HEK293 (cell line): ENCODE results near the gene KIF3B.

Experiments
- CTCF ChIA-PET: fragments of 350-600 bp; formaldehyde crosslinking; extraction: SDS; loops from one replicate; lab custom pipeline; 2021; ENCODE audit warnings: antibody characterized with exemption; lab: Yijun Ruan, JAX
- POLR2A ChIA-PET: fragments of 300-600 bp; formaldehyde crosslinking; extraction: SDS; loops from one replicate; lab custom pipeline; 2020; ENCODE audit warnings: antibody characterized with exemption, inconsistent platforms; lab: Yijun Ruan, JAX
- H3K27ac ChIP-seq: fragments of 200-500 bp; sonication (Bioruptor generic); 2 replicates; pipeline ENCODE4 v1.5.1; 2014; ENCODE audit warnings: low read depth, low read length, control low read depth, inconsistent platforms; ENCODE audit errors: extremely low read depth
- H3K36me3 ChIP-seq, 2 experiments: fragments of 200-500 bp in 1 of 2; sonication (Bioruptor generic) in 1 of 2; 1 replicate in 1 of 2; 2 replicates in 1 of 2; pipeline ENCODE4 v1.5.1; 2014 to 2017; ENCODE audit warnings: inconsistent platforms in 2 of 2, low read length in 2 of 2; ENCODE audit not compliant: control insufficient read depth in 2 of 2, insufficient read depth in 1 of 2
- H3K4me1 ChIP-seq: fragments of 200-500 bp; sonication (Bioruptor generic); 2 replicates; pipeline ENCODE4 v1.5.1; 2014; ENCODE audit warnings: mild to moderate bottlenecking, low read length, inconsistent platforms; ENCODE audit not compliant: control insufficient read depth, insufficient read depth
- H3K4me3 ChIP-seq: 2 replicates; pipeline ENCODE4 v1.5.1; 2011; ENCODE audit warnings: low read depth, mild to moderate bottlenecking, control low read depth, low read length, moderate library complexity
- H3K9me3 ChIP-seq: fragments of 200-500 bp; sonication (Bioruptor generic); 2 replicates; pipeline ENCODE4 v1.5.1; 2014; ENCODE audit warnings: low read depth, low read length, inconsistent platforms; ENCODE audit not compliant: control insufficient read depth, insufficient read depth
- EGR2 ChIP-seq: fragments of 450-650 bp; formaldehyde crosslinking; IDR thresholded peaks from 2 replicates; pipeline ENCODE4 v1.5.1; 2016; ENCODE audit warnings: low read depth, missing biosample characterization, missing genetic modification characterization
- PBX3 ChIP-seq: sonication (generic); formaldehyde crosslinking; IDR thresholded peaks from 2 replicates; pipeline ENCODE4 v1.8.1; 2022; ENCODE audit warnings: mild to moderate bottlenecking, moderate library complexity, missing genetic modification reagents
- ZBTB21 ChIP-seq: fragments of 450-650 bp; formaldehyde crosslinking; IDR thresholded peaks from 2 replicates; pipeline ENCODE4 v1.5.1; 2017; ENCODE audit warnings: missing biosample characterization, missing genetic modification characterization
- ZFP41 ChIP-seq: fragments of 450-650 bp; formaldehyde crosslinking; IDR thresholded peaks from 2 replicates; pipeline ENCODE4 v1.5.1; 2016; ENCODE audit warnings: missing biosample characterization, missing genetic modification characterization, borderline replicate concordance
- ZNF132 ChIP-seq: fragments of 450-650 bp; formaldehyde crosslinking; IDR thresholded peaks from 2 replicates; pipeline ENCODE4 v1.5.1; 2017; ENCODE audit warnings: missing biosample characterization, missing genetic modification characterization, borderline replicate concordance
- ZNF140 ChIP-seq: fragments of 450-650 bp; formaldehyde crosslinking; IDR thresholded peaks from 2 replicates; pipeline ENCODE4 v1.5.1; 2016; ENCODE audit warnings: missing biosample characterization, missing genetic modification characterization
- ZNF214 ChIP-seq: fragments of 450-650 bp; formaldehyde crosslinking; IDR thresholded peaks from 2 replicates; pipeline ENCODE4 v1.5.1; 2017; ENCODE audit warnings: missing biosample characterization, mild to moderate bottlenecking, missing genetic modification characterization, borderline replicate concordance
- ZNF221 ChIP-seq: fragments of 450-650 bp; formaldehyde crosslinking; IDR thresholded peaks from 2 replicates; pipeline ENCODE4 v1.5.1; 2017; ENCODE audit warnings: missing biosample characterization, missing genetic modification characterization, borderline replicate concordance
- ZNF311 ChIP-seq: fragments of 450-650 bp; formaldehyde crosslinking; IDR thresholded peaks from 2 replicates; pipeline ENCODE4 v1.5.1; 2017; ENCODE audit warnings: missing biosample characterization, missing genetic modification characterization, borderline replicate concordance
- ZNF354C ChIP-seq: fragments of 450-650 bp; formaldehyde crosslinking; IDR thresholded peaks from 2 replicates; pipeline ENCODE4 v1.5.1; 2016; ENCODE audit warnings: missing biosample characterization, missing genetic modification characterization, low read depth, borderline replicate concordance
- ZNF37A ChIP-seq: fragments of 450-650 bp; IDR thresholded peaks from 2 replicates; pipeline ENCODE4 v1.5.1; 2018; ENCODE audit warnings: missing biosample characterization, missing genetic modification characterization
- ZNF391 ChIP-seq: fragments of 450-650 bp; formaldehyde crosslinking; IDR thresholded peaks from 2 replicates; pipeline ENCODE4 v1.5.1; 2016; ENCODE audit warnings: low read depth, missing biosample characterization, missing genetic modification characterization, borderline replicate concordance
- ZNF398 ChIP-seq: fragments of 450-650 bp; formaldehyde crosslinking; IDR thresholded peaks from 2 replicates; pipeline ENCODE4 v1.5.1; 2017; ENCODE audit warnings: missing biosample characterization, missing genetic modification characterization
- ZNF48 ChIP-seq: fragments of 450-650 bp; formaldehyde crosslinking; IDR thresholded peaks from 2 replicates; pipeline ENCODE4 v1.5.1; 2016; ENCODE audit warnings: missing biosample characterization, missing genetic modification characterization
- ZNF521 ChIP-seq: fragments of 450-650 bp; formaldehyde crosslinking; IDR thresholded peaks from 2 replicates; pipeline ENCODE4 v1.5.1; 2017; ENCODE audit warnings: missing biosample characterization, mild to moderate bottlenecking, missing genetic modification characterization
- ZNF555 ChIP-seq: fragments of 450-650 bp; formaldehyde crosslinking; conservative IDR thresholded peaks from 2 replicates; pipeline ENCODE4 v1.5.1; 2017; ENCODE audit warnings: missing biosample characterization, mild to moderate bottlenecking, missing genetic modification characterization, inconsistent platforms
- ZNF704 ChIP-seq: fragments of 450-650 bp; formaldehyde crosslinking; IDR thresholded peaks from 2 replicates; pipeline ENCODE4 v1.5.1; 2016; ENCODE audit warnings: missing biosample characterization, missing genetic modification characterization
- TF ChIP-seq, protein P1 (sequence below): fragments of 450-650 bp; formaldehyde crosslinking; IDR thresholded peaks from 2 replicates; pipeline ENCODE4 v1.5.1; 2016; ENCODE audit warnings: missing biosample characterization, missing genetic modification characterization, borderline replicate concordance
- TF ChIP-seq, protein P2 (sequence below): fragments of 450-650 bp; formaldehyde crosslinking; IDR thresholded peaks from 2 replicates; pipeline ENCODE4 v1.5.0; 2017; ENCODE audit warnings: missing biosample characterization, missing genetic modification characterization, borderline replicate concordance
- TF ChIP-seq, protein P3 (sequence below): fragments of 450-650 bp; formaldehyde crosslinking; IDR thresholded peaks from 2 replicates; pipeline ENCODE4 v1.5.1; 2016; ENCODE audit warnings: missing biosample characterization, missing genetic modification characterization

The KIF3B gene

DNA sequence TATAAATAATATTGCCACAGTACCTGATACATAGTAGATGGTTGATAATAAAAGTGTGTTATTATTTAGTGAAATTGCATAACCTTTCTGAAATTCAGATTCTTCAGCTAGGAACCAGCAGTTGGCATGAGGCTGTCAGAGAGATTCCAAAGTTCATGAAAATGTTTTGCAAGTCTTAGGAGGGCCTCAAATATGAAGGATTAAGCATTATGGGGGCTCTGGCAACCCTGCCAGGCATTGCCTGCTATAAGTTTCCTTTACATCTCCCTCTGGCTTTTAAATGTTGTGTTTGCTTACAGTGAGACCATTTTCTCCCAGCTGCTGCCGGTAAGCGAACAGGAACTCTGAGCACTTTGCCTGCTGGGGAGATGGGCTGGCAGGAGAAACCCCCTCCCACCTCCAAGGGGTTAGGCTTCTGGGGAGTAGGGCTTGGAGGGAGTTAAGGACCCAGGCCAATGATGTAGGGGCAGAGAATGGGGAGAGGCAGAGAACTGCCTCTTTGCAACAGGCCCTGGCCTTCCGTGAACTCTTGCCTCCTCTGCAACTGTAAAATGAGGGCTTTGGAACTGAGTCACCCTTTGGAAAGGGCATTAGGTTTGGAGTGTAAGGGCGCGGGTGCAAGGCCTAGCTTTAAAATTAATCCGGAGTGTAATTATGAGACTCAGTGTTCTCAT is 33.2 kb upstream of the KIF3B start:
- ChIA-PET POLR2A (no interaction called here), CTCF (no interaction called here)
- H3K4me1 ChIP-seq, result 0 out of 2 replicates have a peak, but pooled peaks cover 2% of the 10 kb centered on the region
- H3K4me3 ChIP-seq, result no peak overlapping the region
- H3K27ac ChIP-seq, result no peak overlapping the region
- no peaks in the 10 kb centered on the region for H3K36me3 ChIP-seq
- H3K9me3 ChIP-seq, result no peaks in the 10 kb centered on the region
- TF ChIP-seq ZNF140 (tag by site-specific recombination) (no peak), EGR2 (tag by site-specific recombination) (no peak), ZNF37A (no peak), ZNF555 (no peak), ZNF221 (tag by site-specific recombination) (no peak), PBX3 (CRISPR knock-in tag) (no peak), ZNF521 (no peak), ZNF311 (no peak), ZNF132 (no peak), ZNF398 (tag by site-specific recombination) (no peak), ZBTB21 (tag by site-specific recombination) (no peak), ZNF391 (tag by site-specific recombination) (no peak), ZFP41 (tag by site-specific recombination) (no peak), ZNF704 (tag by site-specific recombination) (no peak), ZNF214 (tag by site-specific recombination) (no peak), ZNF354C (tag by site-specific recombination) (no peak), ZNF48 (no peak)
- TF ChIP-seq, protein P1, sequence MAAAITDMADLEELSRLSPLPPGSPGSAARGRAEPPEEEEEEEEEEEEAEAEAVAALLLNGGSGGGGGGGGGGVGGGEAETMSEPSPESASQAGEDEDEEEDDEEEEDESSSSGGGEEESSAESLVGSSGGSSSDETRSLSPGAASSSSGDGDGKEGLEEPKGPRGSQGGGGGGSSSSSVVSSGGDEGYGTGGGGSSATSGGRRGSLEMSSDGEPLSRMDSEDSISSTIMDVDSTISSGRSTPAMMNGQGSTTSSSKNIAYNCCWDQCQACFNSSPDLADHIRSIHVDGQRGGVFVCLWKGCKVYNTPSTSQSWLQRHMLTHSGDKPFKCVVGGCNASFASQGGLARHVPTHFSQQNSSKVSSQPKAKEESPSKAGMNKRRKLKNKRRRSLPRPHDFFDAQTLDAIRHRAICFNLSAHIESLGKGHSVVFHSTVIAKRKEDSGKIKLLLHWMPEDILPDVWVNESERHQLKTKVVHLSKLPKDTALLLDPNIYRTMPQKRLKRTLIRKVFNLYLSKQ (tag by site-specific recombination), result no peak
- TF ChIP-seq, protein P2, sequence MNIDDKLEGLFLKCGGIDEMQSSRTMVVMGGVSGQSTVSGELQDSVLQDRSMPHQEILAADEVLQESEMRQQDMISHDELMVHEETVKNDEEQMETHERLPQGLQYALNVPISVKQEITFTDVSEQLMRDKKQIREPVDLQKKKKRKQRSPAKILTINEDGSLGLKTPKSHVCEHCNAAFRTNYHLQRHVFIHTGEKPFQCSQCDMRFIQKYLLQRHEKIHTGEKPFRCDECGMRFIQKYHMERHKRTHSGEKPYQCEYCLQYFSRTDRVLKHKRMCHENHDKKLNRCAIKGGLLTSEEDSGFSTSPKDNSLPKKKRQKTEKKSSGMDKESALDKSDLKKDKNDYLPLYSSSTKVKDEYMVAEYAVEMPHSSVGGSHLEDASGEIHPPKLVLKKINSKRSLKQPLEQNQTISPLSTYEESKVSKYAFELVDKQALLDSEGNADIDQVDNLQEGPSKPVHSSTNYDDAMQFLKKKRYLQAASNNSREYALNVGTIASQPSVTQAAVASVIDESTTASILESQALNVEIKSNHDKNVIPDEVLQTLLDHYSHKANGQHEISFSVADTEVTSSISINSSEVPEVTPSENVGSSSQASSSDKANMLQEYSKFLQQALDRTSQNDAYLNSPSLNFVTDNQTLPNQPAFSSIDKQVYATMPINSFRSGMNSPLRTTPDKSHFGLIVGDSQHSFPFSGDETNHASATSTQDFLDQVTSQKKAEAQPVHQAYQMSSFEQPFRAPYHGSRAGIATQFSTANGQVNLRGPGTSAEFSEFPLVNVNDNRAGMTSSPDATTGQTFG, result no peak
- TF ChIP-seq, protein P3, sequence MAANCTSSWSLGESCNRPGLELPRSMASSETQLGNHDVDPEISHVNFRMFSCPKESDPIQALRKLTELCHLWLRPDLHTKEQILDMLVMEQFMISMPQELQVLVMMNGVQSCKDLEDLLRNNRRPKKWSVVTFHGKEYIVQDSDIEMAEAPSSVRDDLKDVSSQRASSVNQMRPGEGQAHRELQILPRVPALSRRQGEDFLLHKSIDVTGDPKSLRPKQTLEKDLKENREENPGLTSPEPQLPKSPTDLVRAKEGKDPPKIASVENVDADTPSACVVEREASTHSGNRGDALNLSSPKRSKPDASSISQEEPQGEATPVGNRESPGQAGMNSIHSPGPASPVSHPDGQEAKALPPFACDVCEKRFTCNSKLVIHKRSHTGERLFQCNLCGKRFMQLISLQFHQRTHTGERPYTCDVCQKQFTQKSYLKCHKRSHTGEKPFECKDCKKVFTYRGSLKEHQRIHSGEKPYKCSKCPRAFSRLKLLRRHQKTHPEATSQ, result no peak
